HEK293 (cell line): ENCODE data around the gene FAM210A.

Source experiments
- CTCF ChIA-PET: fragments of 350-600 bp; formaldehyde crosslinking; extraction: SDS; loops from one replicate; lab custom pipeline; 2021; ENCODE audit warnings: antibody characterized with exemption; lab: Yijun Ruan, JAX
- POLR2A ChIA-PET: fragments of 300-600 bp; formaldehyde crosslinking; extraction: SDS; loops from one replicate; lab custom pipeline; 2020; ENCODE audit warnings: antibody characterized with exemption, inconsistent platforms; lab: Yijun Ruan, JAX
- H3K27ac ChIP-seq: fragments of 200-500 bp; sonication (Bioruptor generic); 2 replicates; pipeline ENCODE4 v1.5.1; 2014; ENCODE audit warnings: low read depth, low read length, control low read depth, inconsistent platforms; ENCODE audit errors: extremely low read depth
- H3K36me3 ChIP-seq, 2 experiments: fragments of 200-500 bp in 1 of 2; sonication (Bioruptor generic) in 1 of 2; 1 replicate in 1 of 2; 2 replicates in 1 of 2; pipeline ENCODE4 v1.5.1; 2014 to 2017; ENCODE audit warnings: inconsistent platforms in 2 of 2, low read length in 2 of 2; ENCODE audit not compliant: control insufficient read depth in 2 of 2, insufficient read depth in 1 of 2
- H3K4me1 ChIP-seq: fragments of 200-500 bp; sonication (Bioruptor generic); 2 replicates; pipeline ENCODE4 v1.5.1; 2014; ENCODE audit warnings: mild to moderate bottlenecking, low read length, inconsistent platforms; ENCODE audit not compliant: control insufficient read depth, insufficient read depth
- H3K4me3 ChIP-seq: 2 replicates; pipeline ENCODE4 v1.5.1; 2011; ENCODE audit warnings: low read depth, mild to moderate bottlenecking, control low read depth, low read length, moderate library complexity
- H3K9me3 ChIP-seq: fragments of 200-500 bp; sonication (Bioruptor generic); 2 replicates; pipeline ENCODE4 v1.5.1; 2014; ENCODE audit warnings: low read depth, low read length, inconsistent platforms; ENCODE audit not compliant: control insufficient read depth, insufficient read depth
- ATF2 ChIP-seq: fragments of 450-650 bp; formaldehyde crosslinking; IDR thresholded peaks from 2 replicates; pipeline ENCODE4 v1.5.1; 2016; ENCODE audit warnings: missing biosample characterization, missing genetic modification characterization, low read depth
- HIC1 ChIP-seq: fragments of 450-650 bp; formaldehyde crosslinking; IDR thresholded peaks from 2 replicates; pipeline ENCODE4 v1.5.1; 2016; ENCODE audit warnings: missing biosample characterization, missing genetic modification characterization
- KLF10 ChIP-seq: fragments of 450-650 bp; IDR thresholded peaks from 2 replicates; pipeline ENCODE4 v1.5.1; 2018; ENCODE audit warnings: missing biosample characterization, mild to moderate bottlenecking, missing genetic modification characterization
- KLF8 ChIP-seq: fragments of 450-650 bp; formaldehyde crosslinking; IDR thresholded peaks from 2 replicates; pipeline ENCODE4 v1.5.1; 2016; ENCODE audit warnings: missing biosample characterization, missing genetic modification characterization
- OSR2 ChIP-seq: fragments of 450-650 bp; formaldehyde crosslinking; IDR thresholded peaks from 2 replicates; pipeline ENCODE4 v1.5.1; 2016; ENCODE audit warnings: missing biosample characterization, missing genetic modification characterization
- ZFHX2 ChIP-seq: fragments of 450-650 bp; formaldehyde crosslinking; conservative IDR thresholded peaks from 2 replicates; pipeline ENCODE4 v1.5.1; 2016; ENCODE audit warnings: missing biosample characterization, missing genetic modification characterization
- ZNF248 ChIP-seq: fragments of 450-650 bp; formaldehyde crosslinking; IDR thresholded peaks from 2 replicates; pipeline ENCODE4 v1.5.1; 2017; ENCODE audit warnings: missing biosample characterization, missing genetic modification characterization
- ZNF26 ChIP-seq: fragments of 450-650 bp; formaldehyde crosslinking; IDR thresholded peaks from 2 replicates; pipeline ENCODE4 v1.5.1; 2016; ENCODE audit warnings: missing biosample characterization, missing genetic modification characterization
- ZNF341 ChIP-seq: fragments of 450-650 bp; formaldehyde crosslinking; IDR thresholded peaks from 2 replicates; pipeline ENCODE4; 2016; ENCODE audit warnings: low read depth, missing biosample characterization, missing genetic modification characterization
- ZNF394 ChIP-seq: fragments of 450-650 bp; formaldehyde crosslinking; IDR thresholded peaks from 2 replicates; pipeline ENCODE4 v1.5.1; 2016; ENCODE audit warnings: missing biosample characterization, missing genetic modification characterization, mild to moderate bottlenecking, moderate library complexity, borderline replicate concordance
- ZNF514 ChIP-seq: fragments of 450-650 bp; formaldehyde crosslinking; IDR thresholded peaks from 2 replicates; pipeline ENCODE4 v1.5.1; 2016; ENCODE audit warnings: missing biosample characterization, missing genetic modification characterization
- ZNF560 ChIP-seq: fragments of 450-650 bp; formaldehyde crosslinking; IDR thresholded peaks from 2 replicates; pipeline ENCODE4 v1.5.1; 2017; ENCODE audit warnings: missing biosample characterization, missing genetic modification characterization, borderline replicate concordance
- TF ChIP-seq, protein P1 (sequence below): fragments of 450-650 bp; formaldehyde crosslinking; IDR thresholded peaks from 2 replicates; pipeline ENCODE4 v1.5.1; 2016; ENCODE audit warnings: missing biosample characterization, missing genetic modification characterization
- TF ChIP-seq, protein P2 (sequence below): fragments of 450-650 bp; formaldehyde crosslinking; IDR thresholded peaks from 2 replicates; pipeline ENCODE4 v1.5.1; 2016; ENCODE audit warnings: missing biosample characterization, missing genetic modification characterization
- TF ChIP-seq, protein P3 (sequence below): fragments of 450-650 bp; formaldehyde crosslinking; IDR thresholded peaks from 2 replicates; pipeline ENCODE4 v1.5.1; 2017; ENCODE audit warnings: missing biosample characterization, missing genetic modification characterization
- TF ChIP-seq, protein P4 (sequence below): fragments of 450-650 bp; formaldehyde crosslinking; IDR thresholded peaks from 2 replicates; pipeline ENCODE4; 2016; ENCODE audit warnings: missing biosample characterization, missing genetic modification characterization

The FAM210A gene

DNA sequence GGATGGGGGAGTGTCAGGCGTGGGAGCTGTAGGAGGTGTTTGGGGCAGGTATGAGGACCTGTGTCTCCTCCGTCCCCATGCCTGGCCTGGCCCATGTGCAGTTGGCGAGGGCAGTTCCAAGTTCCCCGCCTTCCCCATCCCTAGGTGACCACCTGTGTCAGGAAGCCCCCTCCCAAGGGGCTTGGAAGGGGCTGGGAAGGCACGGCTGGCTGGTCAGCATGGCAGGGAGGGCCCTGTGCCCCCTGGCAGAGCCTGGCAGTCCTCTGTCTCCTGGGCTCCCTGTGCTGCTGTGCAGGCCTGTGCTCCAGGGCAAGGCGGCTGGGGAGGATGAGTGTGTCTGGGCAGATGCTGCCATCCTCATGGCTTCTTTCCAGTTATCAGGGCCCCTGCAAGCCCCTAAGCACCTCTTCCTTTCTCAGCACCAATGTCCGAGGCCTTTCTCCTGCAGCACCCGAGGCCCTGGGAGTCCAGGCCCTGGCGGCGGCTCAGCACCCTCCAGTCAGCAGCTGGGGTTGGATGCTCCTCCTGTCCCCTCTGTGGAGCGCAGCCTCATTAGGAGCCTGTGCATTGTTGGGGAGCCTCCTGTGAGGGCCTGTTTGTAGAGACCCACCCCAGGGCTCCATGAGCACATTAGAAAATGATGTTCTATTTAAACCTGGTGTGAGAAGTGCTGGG is 101.7 kb downstream of the FAM210A start:
- TF ChIP-seq KLF10 (tag by site-specific recombination) (no peak), KLF8 (no peak)
- Histone ChIP-seq H3K36me3 (no peaks in the 10 kb centered on the region), H3K4me1 (no peaks in the 10 kb centered on the region; the same call in 1 of the 2 replicates), H3K27ac (no peak overlapping the region), H3K9me3 (no peaks in the 10 kb centered on the region), H3K4me3 (no peak overlapping the region)
- POLR2A ChIA-PET = no interaction called here
- CTCF ChIA-PET = no interaction called here

GRCh38 chr18:13623871-13624270 is 102.5 kb downstream of the FAM210A start:
- TF ChIP-seq ZNF514 (tag by site-specific recombination) (no peak), ZNF560 (tag by site-specific recombination) (no peak)
- TF ChIP-seq, protein P1, sequence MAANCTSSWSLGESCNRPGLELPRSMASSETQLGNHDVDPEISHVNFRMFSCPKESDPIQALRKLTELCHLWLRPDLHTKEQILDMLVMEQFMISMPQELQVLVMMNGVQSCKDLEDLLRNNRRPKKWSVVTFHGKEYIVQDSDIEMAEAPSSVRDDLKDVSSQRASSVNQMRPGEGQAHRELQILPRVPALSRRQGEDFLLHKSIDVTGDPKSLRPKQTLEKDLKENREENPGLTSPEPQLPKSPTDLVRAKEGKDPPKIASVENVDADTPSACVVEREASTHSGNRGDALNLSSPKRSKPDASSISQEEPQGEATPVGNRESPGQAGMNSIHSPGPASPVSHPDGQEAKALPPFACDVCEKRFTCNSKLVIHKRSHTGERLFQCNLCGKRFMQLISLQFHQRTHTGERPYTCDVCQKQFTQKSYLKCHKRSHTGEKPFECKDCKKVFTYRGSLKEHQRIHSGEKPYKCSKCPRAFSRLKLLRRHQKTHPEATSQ (tag by site-specific recombination) = no peak
- POLR2A ChIA-PET = no interaction called here
- Histone ChIP-seq H3K4me3 (no peak overlapping the region), H3K36me3 (no peaks in the 10 kb centered on the region), H3K9me3 (no peaks in the 10 kb centered on the region), H3K4me1 (no peaks in the 10 kb centered on the region), H3K27ac (no peak overlapping the region)
- CTCF ChIA-PET = no interaction called here

DNA sequence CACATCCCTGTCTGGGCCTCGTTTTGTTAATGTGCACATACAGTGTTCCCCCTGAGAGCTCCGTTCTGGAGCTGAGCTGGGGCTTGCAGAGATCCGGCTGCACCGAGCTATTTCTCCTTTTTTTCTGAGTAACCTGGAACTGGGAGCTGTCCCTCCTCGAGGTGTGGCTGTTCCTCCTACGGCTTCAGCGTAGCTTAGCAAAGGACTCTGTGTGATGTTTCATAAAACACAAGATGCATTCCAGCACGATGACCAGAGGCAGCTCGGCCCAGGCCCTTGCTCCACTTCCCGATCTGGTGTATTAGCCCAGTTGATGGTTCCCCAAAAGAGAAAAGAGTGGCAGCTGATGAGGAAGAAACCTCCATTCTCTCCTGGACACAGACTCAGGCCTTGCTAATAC is 103.0 kb downstream of the FAM210A start:
- no peaks in the 10 kb centered on the region for H3K36me3 ChIP-seq
- ChIA-PET CTCF (no interaction called here), POLR2A (no interaction called here)
- no peaks in the 10 kb centered on the region for H3K4me1 ChIP-seq
- H3K4me3 ChIP-seq = no peak overlapping the region
- H3K9me3 ChIP-seq = no peaks in the 10 kb centered on the region
- no peak overlapping the region for H3K27ac ChIP-seq
- TF ChIP-seq HIC1 (tag by site-specific recombination) = no peak
- TF ChIP-seq ZNF26 (tag by site-specific recombination) = no peak
- no peak for TF ChIP-seq ZNF341
- TF ChIP-seq, protein P2, sequence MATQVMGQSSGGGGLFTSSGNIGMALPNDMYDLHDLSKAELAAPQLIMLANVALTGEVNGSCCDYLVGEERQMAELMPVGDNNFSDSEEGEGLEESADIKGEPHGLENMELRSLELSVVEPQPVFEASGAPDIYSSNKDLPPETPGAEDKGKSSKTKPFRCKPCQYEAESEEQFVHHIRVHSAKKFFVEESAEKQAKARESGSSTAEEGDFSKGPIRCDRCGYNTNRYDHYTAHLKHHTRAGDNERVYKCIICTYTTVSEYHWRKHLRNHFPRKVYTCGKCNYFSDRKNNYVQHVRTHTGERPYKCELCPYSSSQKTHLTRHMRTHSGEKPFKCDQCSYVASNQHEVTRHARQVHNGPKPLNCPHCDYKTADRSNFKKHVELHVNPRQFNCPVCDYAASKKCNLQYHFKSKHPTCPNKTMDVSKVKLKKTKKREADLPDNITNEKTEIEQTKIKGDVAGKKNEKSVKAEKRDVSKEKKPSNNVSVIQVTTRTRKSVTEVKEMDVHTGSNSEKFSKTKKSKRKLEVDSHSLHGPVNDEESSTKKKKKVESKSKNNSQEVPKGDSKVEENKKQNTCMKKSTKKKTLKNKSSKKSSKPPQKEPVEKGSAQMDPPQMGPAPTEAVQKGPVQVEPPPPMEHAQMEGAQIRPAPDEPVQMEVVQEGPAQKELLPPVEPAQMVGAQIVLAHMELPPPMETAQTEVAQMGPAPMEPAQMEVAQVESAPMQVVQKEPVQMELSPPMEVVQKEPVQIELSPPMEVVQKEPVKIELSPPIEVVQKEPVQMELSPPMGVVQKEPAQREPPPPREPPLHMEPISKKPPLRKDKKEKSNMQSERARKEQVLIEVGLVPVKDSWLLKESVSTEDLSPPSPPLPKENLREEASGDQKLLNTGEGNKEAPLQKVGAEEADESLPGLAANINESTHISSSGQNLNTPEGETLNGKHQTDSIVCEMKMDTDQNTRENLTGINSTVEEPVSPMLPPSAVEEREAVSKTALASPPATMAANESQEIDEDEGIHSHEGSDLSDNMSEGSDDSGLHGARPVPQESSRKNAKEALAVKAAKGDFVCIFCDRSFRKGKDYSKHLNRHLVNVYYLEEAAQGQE (tag by site-specific recombination) = no peak
- TF ChIP-seq OSR2 = no peak
- TF ChIP-seq, protein P3, sequence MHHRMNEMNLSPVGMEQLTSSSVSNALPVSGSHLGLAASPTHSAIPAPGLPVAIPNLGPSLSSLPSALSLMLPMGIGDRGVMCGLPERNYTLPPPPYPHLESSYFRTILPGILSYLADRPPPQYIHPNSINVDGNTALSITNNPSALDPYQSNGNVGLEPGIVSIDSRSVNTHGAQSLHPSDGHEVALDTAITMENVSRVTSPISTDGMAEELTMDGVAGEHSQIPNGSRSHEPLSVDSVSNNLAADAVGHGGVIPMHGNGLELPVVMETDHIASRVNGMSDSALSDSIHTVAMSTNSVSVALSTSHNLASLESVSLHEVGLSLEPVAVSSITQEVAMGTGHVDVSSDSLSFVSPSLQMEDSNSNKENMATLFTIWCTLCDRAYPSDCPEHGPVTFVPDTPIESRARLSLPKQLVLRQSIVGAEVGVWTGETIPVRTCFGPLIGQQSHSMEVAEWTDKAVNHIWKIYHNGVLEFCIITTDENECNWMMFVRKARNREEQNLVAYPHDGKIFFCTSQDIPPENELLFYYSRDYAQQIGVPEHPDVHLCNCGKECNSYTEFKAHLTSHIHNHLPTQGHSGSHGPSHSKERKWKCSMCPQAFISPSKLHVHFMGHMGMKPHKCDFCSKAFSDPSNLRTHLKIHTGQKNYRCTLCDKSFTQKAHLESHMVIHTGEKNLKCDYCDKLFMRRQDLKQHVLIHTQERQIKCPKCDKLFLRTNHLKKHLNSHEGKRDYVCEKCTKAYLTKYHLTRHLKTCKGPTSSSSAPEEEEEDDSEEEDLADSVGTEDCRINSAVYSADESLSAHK (tag by site-specific recombination) = no peak
- TF ChIP-seq ZFHX2 (tag by site-specific recombination) = no peak
- no peak for TF ChIP-seq ATF2 (tag by site-specific recombination)
- TF ChIP-seq ZNF248 (tag by site-specific recombination) = no peak
- TF ChIP-seq, protein P4, sequence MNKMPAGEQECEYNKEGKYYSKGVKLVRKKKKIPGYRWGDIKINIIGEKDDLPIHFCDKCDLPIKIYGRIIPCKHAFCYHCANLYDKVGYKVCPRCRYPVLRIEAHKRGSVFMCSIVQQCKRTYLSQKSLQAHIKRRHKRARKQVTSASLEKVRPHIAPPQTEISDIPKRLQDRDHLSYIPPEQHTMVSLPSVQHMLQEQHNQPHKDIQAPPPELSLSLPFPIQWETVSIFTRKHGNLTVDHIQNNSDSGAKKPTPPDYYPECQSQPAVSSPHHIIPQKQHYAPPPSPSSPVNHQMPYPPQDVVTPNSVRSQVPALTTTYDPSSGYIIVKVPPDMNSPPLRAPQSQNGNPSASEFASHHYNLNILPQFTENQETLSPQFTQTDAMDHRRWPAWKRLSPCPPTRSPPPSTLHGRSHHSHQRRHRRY (tag by site-specific recombination) = no peak
- TF ChIP-seq ZNF394 = no peak
